GM19397 (cell line): ENCODE data around the gene ZSCAN10.

Experiments
- ATAC-seq: cut with Tn5 transposase; IDR thresholded peaks from one replicate; pipeline ENCODE4 v1.9.1; 2021; ENCODE audit warnings: mild to moderate bottlenecking, moderate library complexity; ENCODE audit not compliant: unreplicated experiment

ZSCAN10 gene

DNA sequence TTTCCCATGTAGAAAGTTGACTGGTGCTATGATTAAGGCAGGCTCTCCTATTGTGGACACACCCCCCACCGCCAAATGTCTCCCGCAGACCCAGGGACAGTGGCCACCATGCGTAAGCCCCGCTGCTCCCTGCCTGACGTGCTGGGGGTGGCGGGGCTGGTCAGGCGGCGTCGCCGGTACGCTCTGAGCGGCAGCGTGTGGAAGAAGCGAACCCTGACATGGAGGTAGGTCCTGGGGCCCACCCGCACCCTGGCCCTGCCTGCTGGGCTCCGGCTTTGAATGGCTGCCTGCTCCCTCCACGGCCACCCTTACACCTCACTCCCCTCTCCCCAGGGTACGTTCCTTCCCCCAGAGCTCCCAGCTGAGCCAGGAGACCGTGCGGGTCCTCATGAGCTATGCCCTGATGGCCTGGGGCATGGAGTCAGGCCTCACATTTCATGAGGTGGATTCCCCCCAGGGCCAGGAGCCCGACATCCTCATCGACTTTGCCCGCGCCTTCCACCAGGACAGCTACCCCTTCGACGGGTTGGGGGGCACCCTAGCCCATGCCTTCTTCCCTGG is 49.1 kb downstream of the ZSCAN10 start:
- ATAC-seq = no peak

DNA sequence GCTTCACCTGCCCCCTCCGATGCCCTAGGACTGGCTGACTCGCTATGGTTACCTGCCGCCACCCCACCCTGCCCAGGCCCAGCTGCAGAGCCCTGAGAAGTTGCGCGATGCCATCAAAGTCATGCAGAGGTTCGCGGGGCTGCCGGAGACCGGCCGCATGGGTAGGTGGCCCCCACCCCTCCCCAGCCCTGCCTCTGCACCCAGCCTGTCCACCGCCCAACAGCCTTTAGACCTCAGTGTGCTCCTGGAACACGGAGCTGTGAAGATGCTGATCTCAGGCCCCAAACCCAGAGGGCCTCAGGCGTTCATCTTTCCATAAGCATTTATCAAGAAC is 51.7 kb downstream of the ZSCAN10 start:
- no peak for ATAC-seq

DNA sequence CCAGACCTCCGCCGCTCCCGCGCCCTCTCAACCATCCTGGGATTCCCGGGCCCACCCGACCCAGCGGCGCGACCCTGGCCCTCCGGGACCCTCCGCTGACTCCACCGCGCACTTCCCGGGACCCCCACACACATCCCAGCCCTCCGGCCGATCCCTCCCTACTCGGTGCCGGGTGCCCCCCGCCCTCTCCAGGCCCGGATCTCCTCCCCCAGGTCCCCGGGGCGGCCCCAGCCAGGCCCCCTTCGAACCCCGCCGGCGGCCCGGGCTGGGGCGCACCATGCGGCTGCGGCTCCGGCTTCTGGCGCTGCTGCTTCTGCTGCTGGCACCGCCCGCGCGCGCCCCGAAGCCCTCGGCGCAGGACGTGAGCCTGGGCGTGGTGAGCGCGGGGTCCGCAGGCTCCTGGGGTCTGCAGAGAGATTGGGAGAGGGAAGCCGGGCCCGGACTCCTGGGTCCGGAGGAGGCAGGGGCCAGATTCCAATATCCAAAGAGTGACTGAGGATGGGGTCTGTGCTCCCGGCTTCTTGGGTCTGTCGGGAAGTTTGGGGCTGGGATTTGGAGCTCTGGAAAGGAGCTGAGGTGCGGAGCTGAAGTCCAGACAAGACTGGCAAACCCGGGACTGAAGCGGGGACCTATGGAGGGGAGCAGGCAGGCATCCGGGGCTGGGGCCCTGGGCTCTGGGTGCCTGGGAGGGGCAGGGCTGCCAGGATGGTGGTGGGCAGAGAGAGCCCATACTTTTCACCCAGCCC is 52.3 kb downstream of the ZSCAN10 start:
- ATAC-seq = no peak

DNA sequence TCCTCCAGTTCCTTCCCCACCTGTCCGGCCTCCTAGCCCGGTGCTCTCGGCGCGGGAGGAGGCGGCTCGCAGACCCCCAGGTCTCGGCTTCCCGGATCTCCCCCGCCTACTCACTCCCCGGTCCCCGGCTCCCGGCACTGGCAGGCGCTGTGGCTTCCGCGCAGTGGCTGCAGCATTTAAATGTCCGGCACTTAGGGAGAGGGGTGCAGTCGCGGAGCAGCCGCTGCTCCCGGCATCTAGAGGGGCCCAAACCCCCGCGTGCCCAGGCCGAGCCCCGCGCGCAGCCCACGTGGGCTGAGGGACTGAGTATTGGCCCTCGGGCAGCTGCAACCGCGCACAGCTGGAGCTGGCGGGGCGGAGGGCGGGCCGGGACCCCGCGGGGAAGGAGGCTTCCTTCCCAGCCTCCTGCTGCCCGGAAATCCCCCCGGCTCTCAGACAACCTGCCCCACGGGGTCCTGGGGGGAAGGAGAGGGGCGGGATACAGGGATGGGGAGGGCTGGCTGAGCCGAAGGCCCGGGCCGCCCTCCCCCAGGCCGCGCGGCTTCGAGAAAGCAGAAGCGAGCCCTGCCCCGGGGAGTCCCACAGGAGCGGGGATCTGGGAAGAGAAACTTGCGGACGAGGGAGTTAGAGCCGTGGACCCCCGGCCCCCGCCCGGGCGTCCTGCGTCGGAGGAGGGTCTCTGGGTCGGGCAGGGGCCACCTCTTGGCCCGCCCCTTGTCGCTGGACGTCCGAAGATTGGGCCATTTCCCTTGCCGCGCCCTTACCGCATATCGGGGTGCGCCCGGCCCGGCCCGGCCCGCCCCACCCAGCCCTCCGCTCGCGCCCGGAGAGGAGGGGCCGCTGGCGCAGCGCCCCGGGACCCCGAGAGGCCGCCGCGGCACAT is 53.1 kb downstream of the ZSCAN10 start, which contains the start of gene MMP25:
MMP25 (plus strand) TSS at position 804 of the 883 bp plus-strand sequence. CDS start 357 bp downstream, outside the sequence.
- ATAC-seq = no peak

DNA sequence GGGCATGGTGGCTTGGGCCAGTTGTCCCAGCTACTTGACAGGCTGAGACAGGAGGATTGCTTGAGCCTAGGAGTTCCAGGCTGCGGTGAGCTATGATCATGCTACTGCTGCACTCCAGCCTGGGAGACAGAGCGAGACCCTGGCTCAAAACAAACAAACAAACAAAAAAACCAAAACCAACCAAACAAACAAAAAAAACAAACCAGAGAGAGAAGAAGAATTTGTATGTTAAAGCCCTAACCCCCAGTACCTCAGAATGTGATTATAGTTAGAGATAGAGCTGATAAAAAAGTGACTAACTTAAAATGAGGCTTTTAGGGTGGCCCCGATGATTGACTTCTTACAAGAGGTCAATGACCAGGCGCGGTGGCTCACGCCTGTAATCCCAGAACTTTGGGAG is 54.4 kb downstream of the ZSCAN10 start:
- no peak for ATAC-seq

DNA sequence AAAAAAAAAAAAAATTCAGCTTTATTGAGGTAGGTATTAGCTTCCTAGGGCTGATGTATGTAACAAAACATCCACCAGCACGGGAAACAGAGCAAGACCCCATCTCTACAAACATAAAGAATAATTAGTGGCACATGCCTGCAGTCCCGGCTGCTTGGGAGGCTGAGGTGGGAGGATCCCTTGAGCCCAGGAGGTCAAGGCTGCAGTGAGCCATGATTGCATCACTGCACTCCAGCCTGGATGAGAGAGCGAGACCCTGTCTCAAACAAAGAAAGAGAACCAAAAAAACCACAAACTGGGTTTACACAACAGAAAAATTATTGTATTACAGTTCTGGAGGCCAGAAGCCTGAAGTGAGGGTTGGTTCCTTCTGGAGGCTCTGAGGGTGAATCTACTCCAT is 56.7 kb downstream of the ZSCAN10 start:
- ATAC-seq = no peak

DNA sequence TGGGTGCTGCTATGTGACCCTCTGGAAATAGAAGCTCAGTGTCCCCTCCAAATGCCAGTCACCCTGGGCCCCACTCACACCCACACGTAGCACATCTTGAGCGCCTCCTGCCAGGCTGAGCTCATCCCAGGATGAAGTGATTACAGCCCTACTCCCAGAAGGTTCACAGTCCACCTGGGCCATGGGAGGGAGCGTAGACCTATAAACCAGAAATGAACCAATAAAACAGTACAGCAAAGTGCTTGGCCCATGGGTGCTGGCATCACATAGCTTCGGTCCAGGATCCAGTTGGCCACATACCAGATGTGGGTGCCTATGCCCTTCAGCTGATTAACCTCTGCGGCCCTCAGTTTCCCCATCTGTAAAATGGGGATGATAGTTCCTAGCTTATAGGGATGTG is 60.2 kb downstream of the ZSCAN10 start:
- ATAC-seq = no peak
